ENCODE measurements around the gene WWOX.

WWOX gene

GRCh38 chr16:78275420-78275819 is 176.0 kb downstream of the WWOX start:
- no peak for DNase-seq (ENCODE audit: low read depth)

DNA sequence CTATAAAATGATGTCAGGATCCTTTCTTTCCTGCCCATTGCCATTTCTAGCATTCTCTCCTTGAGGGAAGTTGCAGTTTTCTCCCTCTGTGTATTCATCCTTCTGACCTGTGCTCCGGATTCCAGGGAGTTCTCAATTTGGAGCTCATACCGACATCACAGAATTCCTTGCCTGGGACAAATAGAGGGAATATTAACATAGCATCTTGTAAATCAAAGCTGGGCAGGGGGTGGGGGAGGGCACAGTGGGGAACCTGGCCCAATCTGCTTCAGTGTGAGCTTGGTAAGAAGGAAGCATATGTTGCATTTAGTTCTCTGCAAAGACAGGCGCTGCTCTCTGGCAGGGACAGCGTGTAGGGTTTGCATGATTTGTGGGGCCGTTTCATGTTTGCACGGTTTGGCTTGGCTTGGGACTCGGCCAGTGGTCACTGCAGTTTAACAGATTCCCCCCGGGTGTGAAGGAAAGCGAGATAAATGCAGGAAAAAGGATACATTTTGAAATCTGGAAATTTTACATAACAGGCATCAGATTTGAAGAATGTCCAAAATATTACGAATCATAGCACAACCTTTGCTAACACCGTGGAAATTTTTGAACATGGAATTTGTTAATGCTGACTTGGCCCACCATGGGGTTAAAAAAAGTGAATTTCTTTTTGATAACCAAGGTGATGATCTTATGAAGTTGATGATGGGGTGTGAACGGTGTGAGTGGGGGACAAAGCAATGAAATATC is 178.0 kb downstream of the WWOX start:
- DNase-seq (ENCODE audit: low read depth) = no peak

- DNase-seq (ENCODE audit: low read depth) = no peak
Observed at GRCh38 chr16:78278056-78278450, 178.6 kb downstream of the WWOX start.

DNA sequence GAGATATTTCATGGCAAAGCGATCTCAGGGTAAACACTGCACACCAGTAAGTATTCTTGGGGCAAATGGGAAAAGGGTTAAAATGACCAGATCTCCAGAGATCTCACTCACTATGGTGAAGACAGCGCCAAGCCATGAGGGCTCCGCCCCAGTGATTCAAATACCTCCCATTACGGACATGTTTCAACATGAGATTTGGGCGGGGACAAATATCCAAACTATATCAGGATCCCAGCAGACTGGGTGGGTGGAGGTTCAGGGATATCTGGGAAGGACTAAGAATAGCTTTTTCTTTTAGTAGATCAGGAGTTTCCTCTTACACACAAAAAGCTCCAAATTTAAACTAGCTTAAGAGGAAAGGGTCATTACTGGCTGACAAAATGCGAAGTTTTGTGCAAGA is 181.7 kb downstream of the WWOX start:
- DNase-seq (ENCODE audit: low read depth) = no peak

- DNase-seq (ENCODE audit: low read depth) = no peak
Observed at GRCh38 chr16:78283548-78284251, 184.2 kb downstream of the WWOX start.

- no peak for DNase-seq (ENCODE audit: low read depth)
Observed at GRCh38 chr16:78284326-78284725, 184.9 kb downstream of the WWOX start.

- no peak for DNase-seq (ENCODE audit: low read depth)
Observed at GRCh38 chr16:78284957-78285434, 185.5 kb downstream of the WWOX start.

DNA sequence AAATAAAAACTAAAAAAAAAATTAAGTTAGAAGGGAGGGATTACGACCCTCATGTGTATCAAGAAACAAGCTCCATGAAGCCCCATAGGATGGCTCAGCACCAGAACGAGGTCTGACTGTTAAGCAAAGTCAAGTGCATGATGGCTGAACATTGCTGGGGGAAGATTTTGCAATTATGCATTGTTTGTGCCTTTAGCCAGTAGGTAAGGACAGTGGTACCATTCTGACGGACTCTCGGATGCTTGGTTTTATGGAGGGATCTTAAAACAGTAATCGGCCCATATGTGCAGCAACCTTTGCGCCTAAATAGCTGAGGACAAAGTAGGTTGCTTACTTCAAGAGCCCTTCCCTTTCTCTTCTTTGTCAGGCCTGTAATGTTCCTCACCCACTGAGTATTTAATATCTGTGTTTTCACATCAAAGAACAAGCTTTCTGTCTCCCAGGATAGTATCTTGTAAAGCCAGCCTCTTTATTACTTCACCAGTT is 186.0 kb downstream of the WWOX start:
- DNase-seq (ENCODE audit: low read depth) = no peak

DNA sequence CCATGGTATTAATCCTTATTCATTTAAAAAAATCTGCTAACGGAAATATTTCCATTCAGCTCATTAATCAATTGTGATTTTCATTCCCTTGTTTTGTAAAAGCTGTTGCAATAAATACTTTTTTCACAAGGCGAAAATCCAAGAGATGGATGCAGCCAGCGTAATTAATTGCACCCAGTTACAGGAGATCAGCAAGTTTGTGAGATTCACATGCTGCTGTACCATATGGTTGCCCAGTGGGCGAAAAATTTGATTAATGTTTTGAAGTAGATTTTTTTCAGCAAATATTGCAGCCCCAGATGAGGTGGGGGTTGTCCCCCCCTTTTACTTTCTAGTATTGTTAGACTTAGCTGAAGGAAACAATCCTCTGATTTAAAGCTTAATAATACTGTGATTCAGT is 186.6 kb downstream of the WWOX start:
- no peak for DNase-seq (ENCODE audit: low read depth)

- no peak for DNase-seq (ENCODE audit: low read depth)
Observed at GRCh38 chr16:78288888-78289287, 189.4 kb downstream of the WWOX start.

- no peak for DNase-seq (ENCODE audit: low read depth)
Observed at GRCh38 chr16:78289373-78289772, 189.9 kb downstream of the WWOX start.

GRCh38 chr16:78289844-78290277 is 190.4 kb downstream of the WWOX start:
- no peak for DNase-seq (ENCODE audit: low read depth)

DNA sequence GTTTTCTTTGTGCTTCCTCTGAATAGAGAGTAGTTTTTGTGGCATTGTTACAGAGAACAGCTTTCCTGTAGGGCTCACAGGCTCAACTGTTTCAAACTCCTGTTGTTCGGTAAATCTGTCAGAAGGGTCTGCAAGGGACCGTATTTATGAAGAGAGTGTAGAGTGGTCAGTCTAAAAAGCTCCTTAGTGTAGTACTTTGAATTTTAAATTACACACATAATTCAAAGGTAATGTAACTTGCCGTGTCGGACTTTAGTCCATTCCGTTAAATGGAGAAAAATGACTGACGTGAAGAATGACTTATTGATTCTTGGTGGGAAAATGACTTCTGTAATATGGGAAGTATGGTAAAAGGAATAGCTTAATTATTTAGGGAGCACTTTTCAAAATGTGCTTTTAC is 190.9 kb downstream of the WWOX start:
- DNase-seq (ENCODE audit: low read depth) = no peak

DNA sequence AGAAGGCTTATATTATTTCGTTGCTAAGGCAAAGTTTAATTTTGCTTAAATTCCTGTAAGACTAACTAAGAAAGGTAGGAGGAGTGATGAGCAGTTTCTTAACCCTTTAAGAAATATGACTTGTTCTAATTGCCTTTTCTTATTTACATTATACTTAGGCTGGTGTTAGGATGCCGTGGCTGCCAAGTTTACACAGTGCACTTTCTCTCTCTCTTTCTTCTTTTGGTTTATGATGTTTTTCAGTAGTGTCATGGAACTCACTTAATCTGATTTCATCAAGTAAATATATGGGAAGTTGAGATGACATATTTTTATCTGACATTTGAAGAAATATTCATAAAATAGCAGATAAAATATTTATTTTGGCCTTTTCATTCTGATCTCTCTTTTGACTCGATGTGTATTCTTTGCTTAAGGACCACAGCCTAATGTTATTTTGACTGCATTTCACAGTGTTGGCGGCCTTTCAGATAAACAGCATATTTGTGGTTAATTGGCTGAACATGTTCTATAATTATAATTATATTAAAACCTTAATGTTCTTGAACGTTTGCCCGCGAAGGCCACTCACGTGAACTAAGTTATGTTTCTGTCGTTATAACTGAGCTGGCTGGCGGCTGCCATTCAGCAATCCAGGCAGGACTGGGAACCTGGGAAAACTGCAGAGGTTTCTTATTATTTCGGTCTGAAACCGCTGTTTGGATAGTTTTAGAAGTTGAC is 191.6 kb downstream of the WWOX start:
- no peak for DNase-seq (ENCODE audit: low read depth)

DNA sequence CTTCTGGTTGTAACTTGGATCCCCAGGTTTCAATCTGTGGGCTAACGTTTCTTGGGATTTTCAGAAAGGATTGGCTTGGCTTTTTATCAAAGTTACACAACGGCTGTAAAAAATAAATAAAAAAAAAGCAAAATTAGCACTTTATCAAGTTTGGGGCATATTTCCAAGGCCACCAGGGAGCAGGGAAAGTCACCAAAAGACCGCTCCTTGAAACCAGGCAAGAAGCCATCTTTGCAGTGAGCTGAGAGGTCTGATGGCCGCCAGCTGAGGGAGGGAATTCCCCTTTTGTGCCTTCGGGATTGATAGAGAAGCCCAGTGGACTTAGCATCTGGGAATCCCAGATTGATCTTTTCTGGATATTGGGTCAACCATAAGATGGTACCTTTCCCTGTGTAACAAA is 192.2 kb downstream of the WWOX start:
- no peak for DNase-seq (ENCODE audit: low read depth)

- DNase-seq (ENCODE audit: low read depth) = no peak
Observed at GRCh38 chr16:78292086-78292843, 192.8 kb downstream of the WWOX start.

GRCh38 chr16:78292844-78293380 is 193.5 kb downstream of the WWOX start:
- DNase-seq (ENCODE audit: low read depth) = no peak

DNA sequence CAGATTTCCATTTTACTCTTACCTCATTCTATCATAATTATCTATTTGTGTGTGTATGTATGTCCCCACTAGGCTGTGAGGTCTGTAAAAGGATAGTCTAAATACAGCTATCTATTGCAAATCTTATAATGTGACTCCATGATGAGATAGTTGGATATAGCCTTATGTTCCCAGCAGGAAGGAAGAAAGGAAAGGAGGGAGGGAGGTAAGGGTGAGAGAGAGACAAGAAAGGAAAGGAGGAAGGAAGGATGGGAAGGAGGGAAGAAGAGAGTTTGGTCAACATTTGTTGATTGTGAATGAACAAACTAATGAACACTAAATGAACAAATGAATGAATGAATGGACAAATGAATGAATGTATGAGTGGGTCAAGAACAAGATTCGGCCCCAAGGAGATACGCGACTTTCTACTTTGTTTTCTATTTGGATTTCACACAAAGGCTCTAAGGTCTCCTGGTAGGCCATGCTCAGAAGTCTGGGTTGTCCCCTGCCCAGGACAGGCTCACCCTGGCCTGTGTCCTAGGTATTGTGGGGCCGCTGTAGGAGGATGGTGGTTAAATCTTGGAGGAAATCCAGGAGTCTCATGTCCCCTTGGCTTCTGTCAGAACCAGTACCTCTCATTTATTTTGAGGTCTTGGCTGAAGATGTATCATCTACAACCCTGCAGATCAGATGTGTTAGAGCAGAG is 195.2 kb downstream of the WWOX start:
- no peak for DNase-seq (ENCODE audit: low read depth)

DNA sequence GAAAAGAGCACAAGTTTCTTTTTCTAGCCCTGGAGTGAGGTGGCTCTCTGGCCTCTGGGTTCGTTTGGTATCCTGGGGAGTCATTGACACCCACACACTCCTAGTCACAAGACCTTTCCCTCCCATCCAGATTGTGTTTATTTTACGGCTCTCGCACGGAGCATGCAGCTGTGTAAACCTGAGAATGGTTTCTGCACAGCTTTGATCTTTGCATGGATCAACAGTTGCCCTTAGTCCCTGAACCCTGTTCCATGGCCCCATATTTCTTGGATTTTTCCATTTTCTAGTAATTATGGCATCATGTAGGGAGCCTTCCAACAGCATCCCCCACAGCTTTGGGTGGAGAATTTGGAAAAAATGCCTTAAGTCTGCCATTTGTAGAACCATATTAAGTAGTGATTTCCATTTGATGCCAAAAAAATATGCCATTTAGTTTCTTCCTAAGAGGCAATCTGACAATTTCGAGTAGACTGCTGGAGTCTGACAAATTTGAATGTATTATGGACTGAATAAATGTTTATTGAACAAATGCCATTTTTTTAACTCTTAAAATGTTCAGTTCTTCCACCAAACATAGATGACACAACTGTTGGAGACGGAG is 197.7 kb downstream of the WWOX start:
- DNase-seq (ENCODE audit: low read depth) = no peak

DNA sequence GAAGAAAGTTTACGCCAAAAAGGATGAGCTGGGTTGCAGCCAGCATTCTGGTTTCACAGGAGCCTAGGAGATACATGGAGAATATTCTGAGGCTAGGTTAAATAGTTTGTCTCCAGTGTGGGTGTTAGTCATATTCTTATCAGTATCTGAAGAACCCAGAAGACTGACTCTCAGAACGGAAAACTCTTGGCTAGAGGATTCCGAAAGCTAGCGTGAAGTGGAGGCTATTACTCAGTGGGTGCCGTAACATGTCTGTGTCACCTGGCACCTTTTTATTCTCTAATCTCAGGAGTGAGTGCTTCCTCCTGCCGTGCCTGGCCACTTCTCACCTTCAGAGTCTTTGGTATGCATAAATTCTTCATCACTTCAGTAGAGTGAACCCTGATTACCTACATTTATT is 199.5 kb downstream of the WWOX start:
- no peak for DNase-seq (ENCODE audit: low read depth)

DNA sequence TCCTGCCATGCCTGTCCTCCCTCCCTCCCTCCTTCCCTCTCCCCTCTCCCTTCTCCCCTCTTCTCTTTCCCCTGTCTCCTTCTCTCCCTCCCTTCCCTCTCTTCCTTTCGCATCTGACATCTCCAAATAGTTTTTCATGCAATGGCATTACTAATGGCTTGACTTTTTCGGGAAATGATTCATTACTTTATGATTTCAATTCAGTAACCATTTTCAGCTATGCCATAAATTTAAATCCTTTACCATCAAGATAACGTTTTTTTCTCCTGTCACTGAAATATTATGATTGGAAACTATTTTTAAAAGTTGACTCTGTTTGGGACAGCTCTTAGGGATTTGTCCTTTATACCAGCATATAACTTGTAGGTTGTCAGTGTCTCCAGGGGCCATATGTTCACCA is 201.0 kb downstream of the WWOX start:
- DNase-seq (ENCODE audit: low read depth) = no peak

Data from activated T-helper 9 cell treated with anti-CD3 and anti-CD28 coated beads, Interleukin-2, amount 50 U/mL, for 16 hours (primary cell).